ENCODE data around the gene CYB561A3. TPM values are rescaled to one million over a fixed set of nuclear protein-coding genes. Genes with fewer than 3 reads are reported as not detected.

CYB561A3 gene
- total and polyA plus RNA-seq, 2 of the 13 experiments (the other 11 are each of a cell fraction or from before 2014, with no cell fraction given): 11.4 to 14.9 TPM

DNA sequence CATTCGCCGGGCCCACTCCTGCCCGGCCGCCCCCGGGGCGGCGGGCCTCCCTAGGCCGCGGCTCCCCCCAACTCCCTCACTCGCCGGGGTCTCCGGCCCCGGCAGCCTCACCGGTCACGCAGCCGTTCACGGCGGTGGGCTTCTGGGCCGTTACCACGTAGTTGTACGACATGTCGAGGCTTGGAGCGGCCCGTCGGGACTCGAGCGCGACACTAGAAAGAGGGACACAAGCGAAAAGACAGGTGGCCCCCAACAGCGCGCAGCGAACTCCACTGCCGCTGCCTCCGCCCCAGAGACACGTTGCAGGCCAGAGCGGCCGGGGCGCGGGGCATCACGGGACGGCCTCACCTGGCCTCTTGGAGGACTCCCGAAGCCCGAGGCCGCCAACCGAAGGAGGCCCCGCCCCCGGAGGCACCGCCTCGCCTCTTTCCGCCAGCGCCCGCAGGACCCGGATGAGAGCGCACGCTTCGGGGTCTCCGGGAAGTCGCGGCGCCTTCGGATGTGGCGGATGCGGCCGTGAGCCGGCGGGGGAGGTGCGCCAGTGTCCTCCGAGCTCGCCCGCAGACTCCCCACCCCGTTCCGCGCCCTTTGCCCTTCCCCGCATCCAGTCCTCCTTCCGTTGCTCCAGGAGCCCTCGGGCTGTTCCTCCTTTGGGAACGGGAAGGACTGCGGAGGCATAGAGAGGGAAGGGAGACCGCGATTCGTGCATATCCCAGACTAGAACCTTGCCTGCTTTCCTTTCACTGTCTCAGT, 28.7 kb downstream of the CYB561A3 start, which contains the start of the genes DDB1 and TKFC (continued):
- TF ChIP-seq ZNF230 (CRISPR knock-in tag; IDR thresholded peaks at IDR 0.05) (0 out of 2 replicates have a peak, but pooled peaks have one; percentile 25), MEIS1 (CRISPR knock-in tag; IDR thresholded peaks at IDR 0.05; ENCODE audit: borderline replicate concordance) (no peak), FOXA1 (IDR thresholded peaks at IDR 0.05) (no peak), FOXA1 (CRISPR knock-in tag; IDR thresholded peaks at IDR 0.05) (no peak), NBN (conservative IDR thresholded peaks at IDR 0.05) (no peak), KAT7 (CRISPR knock-in tag; IDR thresholded peaks at IDR 0.05; ENCODE audit: borderline replicate concordance) (peak; percentile 78), UBTF (CRISPR knock-in tag; IDR thresholded peaks at IDR 0.05) (peak; percentile 85), ZNF337 (CRISPR knock-in tag; IDR thresholded peaks at IDR 0.05; ENCODE audit: borderline replicate concordance, low read depth) (0 out of 2 replicates have a peak, but pooled peaks have one; percentile 55), HOXA3 (CRISPR knock-in tag; IDR thresholded peaks at IDR 0.05) (peak; percentile 88; the same call in 1 of the 2 replicates), LCORL (IDR thresholded peaks at IDR 0.05) (no peak), LCORL (CRISPR knock-in tag; IDR thresholded peaks at IDR 0.05) (no peak; the same call in 1 of the 2 replicates), ZNF598 (CRISPR knock-in tag; IDR thresholded peaks at IDR 0.05; ENCODE audit: borderline replicate concordance) (peak; percentile 65; the same call in 1 of the 2 replicates), ZBTB46 (CRISPR knock-in tag; IDR thresholded peaks at IDR 0.05; ENCODE audit: borderline replicate concordance) (no peak), SP5 (CRISPR knock-in tag; IDR thresholded peaks at IDR 0.05; ENCODE audit: borderline replicate concordance, low read depth) (peak; percentile 16; the same call in 1 of the 2 replicates), HNRNPUL1 (IDR thresholded peaks at IDR 0.05; ENCODE audit: low read depth, low read length) (no peak; the same call in 1 of the 2 replicates), ZNF136 (CRISPR knock-in tag; IDR thresholded peaks at IDR 0.05; ENCODE audit: low read depth) (no peak), RARA (CRISPR knock-in tag; IDR thresholded peaks at IDR 0.05) (peak; percentile 47), GRHL1 (CRISPR knock-in tag; conservative IDR thresholded peaks at IDR 0.05) (no peak), TBL1XR1 (IDR thresholded peaks at IDR 0.05; ENCODE audit: borderline replicate concordance, low read length, partially characterized antibody) (no peak)
- TF ChIP-seq, protein P1, sequence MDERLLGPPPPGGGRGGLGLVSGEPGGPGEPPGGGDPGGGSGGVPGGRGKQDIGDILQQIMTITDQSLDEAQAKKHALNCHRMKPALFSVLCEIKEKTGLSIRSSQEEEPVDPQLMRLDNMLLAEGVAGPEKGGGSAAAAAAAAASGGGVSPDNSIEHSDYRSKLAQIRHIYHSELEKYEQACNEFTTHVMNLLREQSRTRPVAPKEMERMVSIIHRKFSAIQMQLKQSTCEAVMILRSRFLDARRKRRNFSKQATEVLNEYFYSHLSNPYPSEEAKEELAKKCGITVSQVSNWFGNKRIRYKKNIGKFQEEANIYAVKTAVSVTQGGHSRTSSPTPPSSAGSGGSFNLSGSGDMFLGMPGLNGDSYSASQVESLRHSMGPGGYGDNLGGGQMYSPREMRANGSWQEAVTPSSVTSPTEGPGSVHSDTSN (CRISPR knock-in tag; IDR thresholded peaks at IDR 0.05): no peak
- TF ChIP-seq, protein P2, sequence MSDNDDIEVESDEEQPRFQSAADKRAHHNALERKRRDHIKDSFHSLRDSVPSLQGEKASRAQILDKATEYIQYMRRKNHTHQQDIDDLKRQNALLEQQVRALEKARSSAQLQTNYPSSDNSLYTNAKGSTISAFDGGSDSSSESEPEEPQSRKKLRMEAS (IDR thresholded peaks at IDR 0.05): peak; percentile 89
- TF ChIP-seq, protein P3, sequence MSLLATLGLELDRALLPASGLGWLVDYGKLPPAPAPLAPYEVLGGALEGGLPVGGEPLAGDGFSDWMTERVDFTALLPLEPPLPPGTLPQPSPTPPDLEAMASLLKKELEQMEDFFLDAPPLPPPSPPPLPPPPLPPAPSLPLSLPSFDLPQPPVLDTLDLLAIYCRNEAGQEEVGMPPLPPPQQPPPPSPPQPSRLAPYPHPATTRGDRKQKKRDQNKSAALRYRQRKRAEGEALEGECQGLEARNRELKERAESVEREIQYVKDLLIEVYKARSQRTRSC (CRISPR knock-in tag; IDR thresholded peaks at IDR 0.05; ENCODE audit: low read depth): no peak

All from HepG2 (cell line).